ENCODE data around the gene DIP2B.
"Not testable (repeated sequence)": the region's sequence is repeated elsewhere in the genome, so short reads cannot be mapped to it uniquely, and the experiment has no call there.

The DIP2B gene

DNA sequence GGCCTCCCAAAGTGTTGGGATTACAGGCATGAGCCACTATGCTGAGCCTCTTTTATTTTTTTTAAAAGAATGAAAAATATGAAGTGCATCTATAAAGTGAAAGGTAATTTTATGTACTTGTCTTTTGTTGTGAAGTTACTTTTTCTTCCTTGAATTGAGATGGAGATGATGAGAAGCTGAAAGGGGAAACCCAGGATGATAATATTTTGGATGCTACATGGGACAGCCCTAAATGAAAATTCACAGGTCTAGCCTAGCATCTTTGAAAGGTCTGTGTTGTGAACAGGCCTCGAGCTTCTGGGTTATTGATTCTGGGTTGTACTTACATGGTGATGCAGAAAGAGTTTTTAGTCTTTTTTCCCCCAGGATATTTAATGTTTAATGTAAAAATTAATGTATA lies 14.6 kb downstream of the DIP2B start:
- no peak for DNase-seq

DNA sequence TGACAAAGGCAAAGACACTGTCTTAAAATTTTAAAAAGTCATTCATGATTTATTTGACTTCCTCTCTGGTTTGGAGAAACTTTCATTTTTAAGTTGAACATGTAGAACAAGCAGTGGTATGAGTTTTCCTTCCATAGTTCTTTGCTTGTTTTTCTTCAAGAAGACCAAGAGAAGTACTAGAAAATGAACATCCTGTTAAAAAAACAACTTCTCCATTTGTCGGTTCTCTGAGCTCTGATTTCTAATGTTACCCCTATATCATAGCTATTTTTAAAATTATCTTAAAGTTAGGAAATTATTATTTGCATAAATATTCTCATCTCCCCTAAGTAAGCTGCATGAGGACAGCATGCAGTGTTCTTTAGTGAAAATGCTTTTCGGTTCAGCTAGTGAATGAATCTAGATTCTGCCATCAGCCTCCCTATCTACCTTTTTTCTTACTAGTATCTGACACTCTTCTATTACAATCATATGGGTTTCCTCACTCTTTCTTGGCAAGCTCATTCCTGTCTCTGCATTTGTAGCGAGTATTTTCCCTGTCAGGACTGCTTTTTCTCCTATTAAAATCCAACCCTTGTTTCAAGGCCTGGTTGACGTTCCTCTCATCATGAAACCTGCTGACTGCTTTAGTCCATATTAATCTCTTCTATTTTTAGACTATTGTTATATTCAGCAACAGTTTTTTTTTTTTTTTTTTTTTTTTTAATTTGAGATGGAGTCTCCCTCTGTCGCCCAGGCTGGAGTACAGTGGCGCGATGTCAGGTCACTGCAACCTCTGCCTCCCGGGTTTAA lies 15.8 kb downstream of the DIP2B start:
- no peak for DNase-seq

DNA sequence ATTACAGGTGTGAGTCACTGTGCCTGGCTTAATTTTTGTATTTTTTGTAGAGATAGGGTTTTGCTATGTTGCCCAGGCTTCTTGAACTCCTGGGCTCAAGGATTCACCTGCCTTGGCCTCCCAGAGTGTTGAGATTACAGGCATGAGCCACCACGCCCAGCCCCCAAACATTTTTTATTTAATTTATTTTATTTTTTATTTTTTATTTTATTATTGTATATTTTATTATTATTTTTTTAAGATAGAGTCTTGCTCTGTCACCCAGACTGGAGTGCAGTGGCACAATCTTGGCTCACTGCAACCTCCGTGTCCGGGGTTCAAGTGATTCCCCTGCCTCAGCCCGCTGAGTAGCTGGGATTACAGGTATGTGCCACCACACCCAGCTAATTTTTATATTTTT lies 17.0 kb downstream of the DIP2B start:
- not testable (repeated sequence) for DNase-seq

DNA sequence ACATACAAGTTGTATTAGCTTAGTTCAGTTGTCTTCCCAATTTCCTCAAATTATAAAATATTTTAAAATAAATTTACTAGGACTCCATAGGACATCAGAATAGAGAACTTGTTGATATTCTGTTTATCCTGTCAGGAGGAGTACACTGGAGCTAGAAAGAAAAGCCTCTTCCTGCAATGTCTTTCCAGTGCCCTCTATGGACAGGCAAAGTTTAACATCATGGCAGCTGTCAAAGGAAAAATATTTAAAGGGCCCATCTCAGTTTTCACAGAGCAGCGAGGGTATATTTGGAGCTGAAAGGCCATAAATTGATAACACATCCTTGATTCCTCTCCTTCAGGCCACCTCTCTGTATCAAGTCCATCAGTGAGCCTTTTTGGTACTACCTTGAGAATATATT lies 19.0 kb downstream of the DIP2B start:
- DNase-seq = no peak

DNA sequence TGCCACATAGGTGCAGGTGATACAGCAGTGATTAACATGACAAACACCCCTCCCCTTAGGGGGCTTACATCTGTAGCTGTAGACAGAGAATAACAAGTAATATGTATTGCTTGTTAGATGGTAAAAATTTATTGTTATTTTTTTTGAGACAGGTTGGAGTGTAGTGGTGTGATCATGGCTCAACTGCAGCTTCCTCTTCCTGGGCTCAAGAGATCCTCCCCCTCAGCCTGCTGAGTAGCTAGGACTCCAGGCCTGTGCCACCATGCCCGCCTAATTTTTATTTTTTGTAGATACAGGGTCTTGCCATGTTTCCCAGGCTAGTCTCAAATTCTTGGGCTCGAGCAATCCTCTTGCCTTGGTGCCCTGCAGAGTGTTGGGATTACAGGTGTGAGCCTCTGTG lies 19.8 kb downstream of the DIP2B start:
- no peak for DNase-seq

DNA sequence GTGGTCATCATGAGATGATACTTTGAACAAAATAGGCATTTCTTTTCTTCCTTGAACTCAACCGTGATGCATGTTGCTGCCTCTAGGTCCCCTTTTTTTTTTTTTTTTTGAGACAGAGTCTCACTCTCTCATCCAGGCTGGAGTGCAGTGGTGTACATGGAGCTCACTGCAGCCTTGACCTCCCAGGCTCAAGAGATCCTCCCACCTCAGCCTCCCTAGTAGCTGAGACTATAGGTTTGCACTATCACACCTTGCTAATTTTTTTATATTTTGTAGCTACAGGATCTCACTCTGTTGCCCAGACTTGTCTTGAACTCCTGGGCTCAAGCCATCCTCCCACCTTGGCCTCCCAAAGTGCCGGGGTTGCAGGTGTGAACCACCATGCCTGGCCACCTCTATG lies 20.6 kb downstream of the DIP2B start:
- DNase-seq = no peak

DNA sequence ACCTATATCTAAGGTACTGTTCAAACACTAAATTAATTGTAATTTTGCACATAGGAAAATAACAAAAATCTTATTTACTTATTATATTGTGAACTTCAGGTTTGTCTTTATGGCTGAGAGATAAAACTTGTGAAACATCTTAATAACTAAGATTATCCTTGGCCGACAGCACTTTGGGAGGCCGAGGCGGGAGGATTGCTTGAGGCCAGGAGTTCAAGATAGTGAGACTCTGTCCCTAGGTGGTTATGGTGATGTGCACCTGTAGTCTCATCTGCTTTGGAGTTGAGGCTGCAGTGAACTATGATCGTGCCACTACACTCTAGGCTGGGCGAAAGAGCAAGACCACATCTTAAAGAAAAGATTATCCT lies 22.6 kb downstream of the DIP2B start:
- DNase-seq = no peak

DNA sequence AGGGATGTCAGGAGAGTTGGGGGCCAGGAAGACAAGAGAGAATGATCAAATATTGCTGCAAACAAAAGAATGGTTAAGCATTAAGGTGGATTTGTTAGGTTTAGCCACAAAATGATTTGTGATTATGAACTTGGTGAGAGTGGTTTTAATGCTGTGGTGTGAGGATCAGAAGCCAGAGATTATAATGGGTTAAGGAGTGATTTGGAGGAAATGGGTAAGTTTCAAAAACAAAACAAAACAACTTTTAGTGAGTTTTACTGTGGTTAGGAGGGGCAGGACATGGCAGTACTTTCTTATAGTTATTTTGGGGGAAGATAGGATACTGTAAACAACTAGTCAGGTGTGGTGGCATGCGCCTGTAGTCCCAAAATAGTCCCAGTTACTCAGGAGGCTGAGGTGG lies 24.0 kb downstream of the DIP2B start:
- no peak for DNase-seq

- DNase-seq = no peak
These were observed 24.6 kb downstream of the DIP2B start for GRCh38 chr12:50529345-50529744.

- no peak for DNase-seq
These were observed 25.7 kb downstream of the DIP2B start for GRCh38 chr12:50530532-50530931.

DNA sequence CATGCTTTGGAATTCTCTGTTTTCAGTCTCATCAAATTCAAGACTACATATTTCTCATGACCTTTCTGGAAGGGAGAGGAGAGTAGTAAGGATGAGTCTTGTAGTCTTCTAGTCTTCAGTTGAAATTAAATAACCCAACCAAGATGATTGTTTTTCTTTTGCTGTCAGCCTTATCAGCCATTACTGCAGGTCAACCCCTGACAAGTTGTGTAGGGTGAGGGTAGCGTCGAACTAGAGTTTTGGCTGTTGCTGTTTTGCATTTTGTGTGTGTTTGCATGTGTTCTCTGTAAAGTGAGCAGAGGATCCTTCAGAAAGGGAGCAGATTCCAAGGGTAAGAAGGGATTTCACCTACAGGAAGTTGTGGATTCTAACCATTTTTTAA lies 28.4 kb downstream of the DIP2B start:
- no peak for DNase-seq

GRCh38 chr12:50533971-50534370 lies 29.2 kb downstream of the DIP2B start:
- no peak for DNase-seq

DNA sequence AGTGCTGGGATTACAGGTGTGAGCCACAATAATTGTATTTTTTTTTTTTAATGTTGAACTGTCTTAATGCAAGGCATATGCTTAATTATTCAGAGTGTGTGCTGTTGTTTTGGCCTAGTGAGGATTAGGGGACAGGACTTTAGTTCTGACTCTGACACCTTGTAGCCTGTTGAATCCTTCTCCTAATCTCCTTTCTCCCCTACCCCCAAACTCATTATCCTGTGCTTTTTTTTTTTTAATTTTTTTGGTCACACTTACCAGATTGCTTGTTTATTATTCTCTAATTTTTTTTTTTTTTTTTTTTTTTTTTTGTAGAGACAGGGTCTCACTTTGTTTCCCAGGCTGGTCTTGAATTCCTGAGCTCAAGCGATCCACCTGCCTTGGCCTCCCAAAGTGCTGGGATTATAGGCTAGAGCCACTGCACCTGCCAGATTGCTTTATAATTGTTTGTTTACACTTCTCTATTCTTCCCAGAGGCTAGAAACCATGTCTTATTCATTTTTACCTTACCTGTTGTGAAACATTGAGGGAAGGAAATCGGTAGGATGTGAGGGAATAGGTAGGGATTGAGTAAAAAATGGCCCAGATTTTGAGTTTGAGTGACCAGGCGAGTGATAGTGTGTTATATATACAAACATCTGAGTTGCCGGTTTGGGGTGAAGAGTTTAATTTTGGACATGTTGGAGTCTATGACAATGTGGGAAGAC lies 32.2 kb downstream of the DIP2B start:
- no peak for DNase-seq

- no peak for DNase-seq
These were observed 32.7 kb downstream of the DIP2B start for GRCh38 chr12:50537538-50537919.

DNA sequence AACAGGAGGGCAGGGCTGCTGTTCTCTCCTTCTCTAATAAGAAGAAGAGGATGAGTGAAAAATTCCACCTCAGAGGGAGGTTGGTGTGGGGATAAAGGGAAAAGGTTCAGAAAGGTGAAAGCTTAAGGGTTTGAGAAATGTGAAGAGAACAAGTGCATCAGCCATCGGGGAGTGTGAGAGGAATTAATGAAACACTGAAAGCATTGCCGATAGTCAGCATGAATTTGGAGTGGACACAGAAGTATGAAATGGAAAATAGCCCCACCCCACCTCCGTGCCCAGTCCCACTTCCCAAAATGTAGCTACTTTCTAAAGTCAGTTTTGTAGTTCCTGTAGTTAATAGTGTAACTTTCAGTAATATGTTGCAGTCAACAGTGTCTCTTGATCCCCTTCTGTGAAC lies 33.4 kb downstream of the DIP2B start:
- DNase-seq = no peak

GRCh38 chr12:50541139-50541538 lies 36.4 kb downstream of the DIP2B start:
- DNase-seq = no peak

DNA sequence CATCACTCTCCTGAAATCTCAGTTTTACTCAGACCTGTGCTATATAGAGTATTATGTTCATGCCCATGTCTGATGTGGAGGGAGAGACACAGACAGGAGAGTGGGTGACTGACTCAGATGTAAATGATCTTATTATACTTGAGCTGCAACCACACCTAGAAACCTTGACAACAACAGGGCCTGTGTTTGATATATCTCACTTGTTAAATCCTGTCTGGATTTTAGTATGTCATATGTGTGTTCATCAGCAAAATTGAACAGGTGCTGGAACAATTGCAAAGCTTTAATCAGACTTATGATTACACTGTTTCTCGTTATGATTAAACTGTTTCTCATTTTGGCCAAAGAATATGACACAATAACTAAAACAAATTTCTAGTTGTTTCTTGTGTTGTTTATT lies 37.7 kb downstream of the DIP2B start:
- DNase-seq = no peak

GRCh38 chr12:50543188-50543587 lies 38.4 kb downstream of the DIP2B start:
- not testable (repeated sequence) for DNase-seq

GRCh38 chr12:50545213-50545612 lies 40.4 kb downstream of the DIP2B start:
- DNase-seq = no peak

- no peak for DNase-seq
These were observed 41.0 kb downstream of the DIP2B start for GRCh38 chr12:50545786-50546185.

DNA sequence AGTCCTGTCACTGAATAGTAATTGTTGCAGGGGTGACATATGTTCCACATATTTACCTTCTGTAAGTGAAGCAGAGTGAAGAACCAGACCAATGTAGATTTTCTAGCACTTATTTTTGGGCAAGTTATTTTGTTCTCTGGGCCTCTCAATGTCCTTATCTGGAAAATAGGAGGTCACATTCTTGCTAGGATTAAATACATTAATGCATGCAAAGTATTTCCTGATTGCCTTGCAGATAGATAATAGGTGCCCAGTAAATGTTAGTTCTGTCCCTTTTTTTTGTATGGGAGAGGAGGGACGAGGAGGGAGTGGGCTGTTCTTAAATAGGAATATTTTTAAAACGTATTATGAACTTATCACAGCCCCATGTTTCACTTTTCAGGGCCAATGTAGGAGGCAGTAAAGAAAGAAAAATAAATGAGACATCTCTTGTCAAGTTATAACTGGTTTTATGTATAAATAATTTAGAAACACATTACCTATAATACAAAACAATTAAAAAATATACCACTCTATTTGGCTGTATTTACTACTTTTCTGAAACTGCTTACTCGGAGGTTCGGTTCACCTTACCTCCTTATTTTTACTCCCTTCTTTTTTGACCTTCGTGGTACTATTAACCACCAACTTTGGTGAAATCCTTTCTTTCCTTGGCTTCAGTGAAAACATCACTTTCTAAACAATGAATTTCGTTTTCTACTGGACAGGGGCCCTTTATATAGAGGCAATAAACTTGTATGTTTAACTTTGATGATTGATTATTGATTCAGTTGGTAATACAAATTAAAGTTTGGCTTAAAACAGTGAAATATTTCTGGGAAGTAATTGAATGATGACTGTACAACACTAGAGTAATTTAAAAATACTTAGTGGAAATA lies 41.9 kb downstream of the DIP2B start:
- no peak for DNase-seq

- DNase-seq = no peak
These were observed 43.0 kb downstream of the DIP2B start for GRCh38 chr12:50547742-50548141.

- no peak for DNase-seq
These were observed 45.1 kb downstream of the DIP2B start for GRCh38 chr12:50549885-50550284.

Measured in NCI-H2081 treated with DMSO at 0.1 percent for 48 hours (cell line).